Activated effector memory CD4-positive, alpha-beta T cell treated with anti-CD3 and anti-CD28 coated beads, Interleukin-2, amount 50 U/mL, for 16 hours (primary cell): ENCODE results near the gene SLC41A1.
"Not testable (repeated sequence)": the region's sequence is repeated elsewhere in the genome, so short reads cannot be mapped to it uniquely, and the experiment has no call there.

Experiments
- DNase-seq: peaks from one replicate; pipeline ENCODE4 v3.0.0-alpha.2; 2020

The SLC41A1 gene

DNA sequence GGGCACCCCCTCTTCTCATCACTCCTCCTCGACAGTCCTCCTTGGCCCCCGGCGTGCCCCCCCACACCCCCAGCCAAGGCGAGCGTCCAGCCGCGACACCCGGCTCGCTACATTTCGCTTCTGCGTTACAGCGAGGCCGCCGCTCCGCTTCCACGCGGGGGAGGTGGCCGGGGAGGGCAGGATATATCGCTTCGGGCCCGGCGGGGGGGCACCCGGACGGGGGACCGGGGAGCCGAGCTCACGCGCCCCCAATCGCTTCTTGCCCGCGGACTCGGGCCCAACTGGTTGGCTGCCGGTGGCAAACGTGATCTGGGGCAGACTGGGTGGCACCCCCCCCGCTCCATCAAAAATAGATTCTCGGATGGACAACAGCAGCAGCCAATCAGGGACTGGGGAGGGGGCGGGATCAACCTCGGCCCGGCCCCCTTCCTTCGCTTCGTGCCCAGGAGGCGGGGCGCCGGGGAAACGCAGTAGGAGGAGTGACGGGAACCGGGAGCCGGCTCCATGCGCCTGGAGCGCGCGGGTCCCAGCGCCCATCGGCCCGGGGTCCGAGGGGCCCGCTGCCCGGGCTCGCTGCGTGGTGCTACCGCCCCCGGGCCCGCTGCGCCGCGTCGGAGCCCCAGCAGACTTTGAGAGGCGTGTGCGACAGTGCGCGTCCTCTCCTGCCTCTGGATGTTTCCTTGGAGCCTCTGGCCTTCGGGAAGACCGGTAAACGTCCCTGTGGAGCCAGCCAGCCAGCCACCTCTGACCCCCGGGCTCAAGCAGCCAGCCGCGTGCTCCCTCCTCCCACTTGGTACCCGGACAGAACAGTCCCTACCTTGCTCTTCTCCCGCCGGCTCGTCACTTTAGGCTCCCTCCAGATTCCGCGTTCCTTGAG lies at the start of gene SLC41A1:
TSS of gene SLC41A1 (minus strand) at position 321 of the 877 bp plus-strand sequence. CDS start 2,757 bp downstream, outside the sequence.
- peak; percentile 96 for DNase-seq

DNA sequence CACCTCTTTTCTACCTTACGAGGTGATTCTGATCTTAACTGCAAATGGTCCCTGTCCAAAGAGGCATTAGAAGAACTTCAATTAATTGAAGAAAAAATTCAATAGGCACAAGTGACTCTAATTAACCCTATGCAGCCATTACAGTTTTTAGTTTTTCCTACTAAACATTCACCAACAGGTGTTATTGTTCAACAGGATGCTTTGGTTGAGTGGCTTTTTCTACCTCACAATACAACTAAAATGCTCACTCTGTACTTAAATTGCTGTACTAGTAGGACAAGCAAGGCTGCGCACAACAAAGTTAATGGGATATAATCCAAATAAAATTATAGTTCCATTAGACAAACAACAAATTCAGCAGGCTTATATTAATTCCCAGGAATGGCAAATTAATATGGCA lies 48.5 kb upstream of the SLC41A1 start:
- DNase-seq, result no peak

DNA sequence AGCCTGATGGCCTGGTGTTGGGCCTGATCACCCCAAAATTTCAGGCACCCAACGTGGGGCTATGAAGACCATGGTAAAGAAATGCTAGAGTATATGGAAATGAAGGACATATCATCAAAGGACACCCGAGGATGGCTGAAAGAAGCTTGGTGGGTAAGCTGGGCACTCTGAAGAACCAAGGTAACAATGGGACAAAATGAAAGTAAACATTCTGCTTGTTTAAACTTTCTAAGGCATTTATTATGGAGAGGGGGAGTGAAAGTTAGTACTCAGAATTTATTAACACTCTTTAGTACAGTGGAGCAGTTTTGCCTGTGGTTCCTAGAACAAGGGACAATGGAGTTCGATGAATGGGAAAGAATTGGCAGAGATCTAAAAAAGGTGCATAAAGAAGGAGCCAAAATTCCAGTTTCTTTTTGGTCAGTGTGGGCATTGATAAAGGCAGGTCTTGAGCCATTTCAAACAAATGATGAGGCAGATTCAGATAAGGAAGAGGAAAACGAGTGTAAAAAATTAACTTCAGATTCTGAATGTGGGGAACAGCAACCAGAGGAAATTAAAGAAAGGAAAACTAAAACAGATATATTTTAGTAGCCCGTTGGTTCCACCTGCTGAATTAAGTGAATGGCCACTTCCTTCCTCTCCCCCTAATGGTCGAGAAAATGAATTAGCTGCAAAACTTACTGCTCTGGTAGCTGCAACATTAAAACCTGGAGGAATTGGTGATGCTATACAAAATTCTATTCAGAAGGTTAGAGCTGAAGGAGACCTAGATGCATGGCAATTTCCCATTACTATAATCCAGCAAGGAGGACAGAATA lies 45.4 kb upstream of the SLC41A1 start:
- DNase-seq, result no peak

DNA sequence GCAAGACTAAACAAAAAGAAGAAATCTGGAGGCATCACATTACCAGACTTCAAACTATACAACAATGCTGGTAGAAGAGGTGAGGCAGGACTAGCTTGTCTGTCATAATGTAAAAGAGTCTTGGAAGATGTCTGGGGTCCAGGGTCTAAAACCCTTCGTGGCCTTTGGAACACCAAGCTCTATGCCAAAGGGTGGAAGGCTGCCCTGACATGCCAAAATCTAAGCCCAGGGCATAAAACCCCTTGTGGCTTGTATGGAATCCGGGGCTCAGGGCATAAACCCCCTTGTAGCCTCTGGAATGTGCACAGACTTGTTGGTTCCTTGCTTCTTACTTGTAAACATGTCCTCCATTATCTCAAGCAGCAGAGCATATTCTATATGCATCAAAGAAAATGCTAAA lies 44.5 kb upstream of the SLC41A1 start:
- DNase-seq, result not testable (repeated sequence)

DNA sequence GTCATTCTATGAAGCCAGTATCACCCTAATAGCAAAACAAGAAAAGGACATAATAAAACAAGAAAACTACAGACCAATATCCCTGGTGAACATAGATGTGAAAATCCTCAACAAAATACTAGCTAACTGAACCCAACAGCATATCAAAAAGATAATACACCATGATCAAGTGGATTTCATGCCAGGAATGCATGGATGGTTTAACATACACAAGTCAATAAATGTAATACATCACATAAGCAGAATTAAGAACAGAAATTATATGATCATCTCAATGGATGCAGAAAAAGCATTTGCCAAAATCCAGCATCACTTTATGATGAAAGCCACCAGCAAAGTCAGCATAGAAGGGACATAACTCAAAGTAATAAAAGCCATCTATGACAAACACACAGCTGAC lies 43.4 kb upstream of the SLC41A1 start:
- no peak for DNase-seq

DNA sequence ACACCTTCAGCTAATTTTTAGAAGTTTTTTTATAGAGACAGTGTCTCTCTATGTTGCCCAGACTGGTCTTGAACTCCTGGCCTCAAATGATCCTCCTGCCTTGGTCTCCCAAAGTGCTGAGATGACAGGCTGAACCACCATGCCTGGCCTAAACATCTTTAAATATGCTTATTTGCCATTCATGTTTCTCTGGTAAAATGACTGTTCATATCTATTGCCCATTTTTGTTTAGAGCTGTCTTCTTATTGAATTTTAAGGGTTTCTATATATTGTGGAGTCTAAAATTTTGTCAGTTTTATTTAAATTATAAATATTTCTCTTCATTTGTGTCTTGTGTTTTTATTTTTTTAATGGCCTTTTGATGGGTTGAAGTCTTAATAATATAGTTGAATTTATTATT lies 40.0 kb upstream of the SLC41A1 start:
- DNase-seq, result no peak

DNA sequence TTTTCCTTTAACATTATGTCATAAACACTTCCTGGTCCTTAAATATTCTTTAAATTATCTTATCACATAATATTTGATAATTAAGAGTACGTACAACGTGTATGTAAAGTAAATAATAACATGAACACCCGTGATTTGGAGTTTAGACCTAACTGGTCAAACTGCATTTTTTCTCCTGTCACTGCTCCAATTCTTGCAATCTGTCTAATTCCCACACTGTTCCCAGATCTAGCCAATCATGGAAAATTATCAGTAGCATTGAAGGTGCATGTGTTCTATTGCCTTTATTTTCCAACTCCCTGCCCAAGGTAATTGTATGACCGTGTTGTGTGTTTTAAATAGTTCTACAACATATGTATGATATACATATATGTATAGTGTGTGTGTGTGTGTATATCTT lies 39.0 kb upstream of the SLC41A1 start:
- no peak for DNase-seq

DNA sequence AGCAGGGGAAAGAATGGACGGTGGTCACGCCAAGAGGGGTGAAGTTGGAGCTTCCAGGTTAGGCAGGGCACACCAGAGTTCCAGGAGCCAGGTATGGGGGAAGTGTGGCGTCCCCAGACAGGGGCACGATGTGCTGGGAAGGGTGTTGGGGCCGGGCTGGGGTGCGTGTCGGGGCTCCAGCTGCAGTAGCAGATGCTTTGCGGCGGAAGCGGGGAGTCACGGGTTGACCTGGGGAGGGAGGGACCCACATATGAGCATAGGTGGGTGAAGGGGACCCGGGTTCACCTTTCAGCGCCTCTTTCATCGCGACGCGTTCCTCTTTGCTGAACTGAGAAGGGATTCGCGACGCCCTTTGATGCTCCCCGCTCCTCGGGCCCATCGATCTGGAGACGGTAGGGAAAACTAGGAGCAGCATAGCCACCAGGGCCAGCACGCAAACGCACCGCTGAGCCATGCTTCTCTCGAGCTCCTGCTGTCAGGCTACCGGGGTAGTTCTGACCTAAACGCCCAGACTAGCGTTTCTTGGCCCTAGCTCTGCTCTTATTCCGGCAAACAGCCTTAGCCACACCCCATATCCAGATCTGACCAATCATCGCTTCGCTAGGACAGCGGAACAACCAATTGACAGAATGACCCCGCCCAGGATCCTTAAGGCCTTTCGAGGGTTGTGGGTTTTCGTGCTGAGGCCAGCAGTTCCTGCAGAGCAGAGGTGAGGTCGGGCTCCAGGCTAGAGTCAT lies 36.8 kb upstream of the SLC41A1 start, which contains the start of gene PM20D1:
TSS of gene PM20D1 (minus strand) at position 514 of the 737 bp plus-strand sequence. CDS start at position 454, 60 bp downstream.
- peak; percentile 89 for DNase-seq

DNA sequence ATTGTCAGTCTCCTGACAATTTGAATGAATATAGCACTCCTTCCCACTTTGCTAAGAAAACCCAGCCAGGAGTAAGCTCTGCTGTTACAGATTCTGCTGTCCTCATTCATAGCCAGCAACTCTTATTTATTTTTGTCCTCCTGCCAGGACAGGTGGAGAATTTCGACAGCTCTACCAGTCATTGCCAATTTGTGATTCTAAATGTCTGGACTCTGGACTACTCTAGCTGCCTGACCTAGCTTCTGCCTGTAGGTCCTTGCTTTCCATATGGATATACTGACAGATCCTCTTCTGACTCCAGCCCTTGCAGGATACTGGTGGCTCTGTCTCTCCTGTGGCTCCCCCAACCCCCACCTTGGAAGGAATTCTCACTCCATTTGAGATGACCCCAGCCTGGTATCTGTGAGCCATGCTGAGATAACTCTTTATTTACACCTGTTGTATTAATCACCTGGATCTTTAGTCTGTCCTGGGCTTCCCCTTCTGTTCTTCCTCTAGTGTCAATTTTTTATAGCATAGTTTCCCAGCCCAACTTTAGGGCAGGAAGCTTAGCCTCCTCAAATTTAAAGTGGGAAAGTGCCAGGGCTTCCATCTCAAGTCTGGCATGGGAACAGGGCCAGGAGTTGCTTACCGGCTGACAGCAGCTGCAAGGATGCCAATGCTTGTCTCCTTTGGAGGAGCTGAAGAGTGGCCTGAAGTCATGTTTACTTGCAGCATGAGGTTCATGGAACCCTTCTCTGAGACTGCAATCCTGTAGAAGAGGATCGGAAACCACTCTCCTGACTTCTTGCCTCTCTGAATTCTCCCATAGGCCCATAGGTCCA lies 30.2 kb upstream of the SLC41A1 start:
- DNase-seq, result no peak

DNA sequence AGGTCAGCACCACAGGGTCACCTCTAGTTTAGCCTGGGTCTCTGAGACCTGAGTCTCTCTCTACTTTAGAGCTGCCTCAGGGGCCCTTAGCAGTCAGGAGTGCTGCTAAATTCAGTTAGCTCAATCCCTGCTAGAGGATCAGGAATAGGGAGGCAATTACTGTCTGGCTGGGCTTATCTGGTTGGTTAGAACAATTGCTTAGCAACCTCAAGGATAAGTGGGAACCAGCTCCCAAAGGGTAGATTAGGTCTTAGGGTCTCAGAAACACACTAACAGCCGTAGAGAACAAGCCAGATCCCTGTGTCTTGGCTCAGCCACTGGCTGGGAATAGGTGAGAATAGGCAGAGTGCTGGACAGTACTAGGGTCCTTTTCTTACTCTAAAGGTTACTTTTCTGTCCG lies 29.2 kb upstream of the SLC41A1 start:
- DNase-seq, result no peak

DNA sequence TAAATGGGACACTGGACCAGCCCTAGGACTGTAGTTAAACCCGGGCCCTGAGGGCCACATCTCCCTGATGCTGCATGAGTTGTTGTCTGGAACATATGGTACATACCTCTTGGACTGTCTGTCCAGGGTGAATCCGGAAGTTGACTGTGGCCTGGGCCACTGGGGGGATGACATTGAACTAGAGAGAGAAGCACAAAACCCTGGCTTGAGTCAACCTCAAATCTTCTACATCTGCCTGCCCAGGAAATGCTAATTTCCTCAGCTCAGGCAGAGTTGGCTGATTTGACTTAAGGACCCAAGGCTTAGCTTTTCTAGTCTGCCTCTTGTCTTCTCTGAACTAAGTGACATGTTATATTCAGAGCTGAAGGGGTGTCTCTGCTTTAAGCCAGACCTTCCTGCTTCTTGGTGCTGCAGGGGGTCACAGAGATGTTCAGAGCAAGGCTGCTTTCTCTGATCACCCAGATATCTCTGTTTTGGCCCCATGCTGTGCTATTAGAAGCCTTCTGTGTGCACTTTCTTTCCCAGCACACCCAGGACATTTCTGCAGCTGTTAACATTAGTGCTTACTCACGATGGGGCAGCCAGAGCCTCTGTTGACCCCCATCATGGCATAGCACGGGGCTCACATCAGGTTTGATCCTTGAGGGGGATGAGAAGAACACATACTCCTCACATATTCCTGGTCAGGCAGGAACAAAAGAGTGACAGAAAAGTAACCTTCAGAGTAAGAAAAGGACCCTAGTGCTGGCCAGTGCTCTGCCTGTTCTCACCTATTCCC lies 27.3 kb upstream of the SLC41A1 start:
- DNase-seq, result no peak

DNA sequence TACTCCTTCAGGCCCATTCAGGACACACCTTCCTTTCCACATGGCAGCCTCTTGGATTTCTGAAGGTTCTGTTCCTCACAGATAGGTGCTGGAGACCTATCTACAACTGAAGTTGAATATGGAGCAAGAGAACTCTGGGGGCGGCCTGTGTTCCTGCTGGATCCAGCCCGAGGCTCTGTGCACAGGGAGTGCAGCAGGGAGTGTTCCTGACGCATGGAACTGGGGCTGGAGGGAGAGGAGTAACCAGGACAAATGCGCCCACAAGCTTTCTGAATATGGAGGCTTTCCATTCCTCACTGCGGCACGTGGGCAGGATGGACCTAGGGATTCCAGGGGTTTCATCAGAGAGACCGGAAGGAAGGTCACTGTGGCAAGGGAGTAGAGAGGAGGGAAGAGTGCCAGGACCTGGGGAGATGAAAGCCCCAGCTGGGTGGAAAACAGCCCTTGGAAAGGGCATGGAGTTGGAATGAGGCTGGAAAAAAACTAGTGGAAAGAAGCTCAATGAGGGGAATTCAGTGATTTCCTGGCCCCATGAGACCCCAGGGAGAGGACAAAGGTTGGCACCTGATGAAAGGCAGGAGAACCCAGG lies 24.5 kb upstream of the SLC41A1 start:
- no peak for DNase-seq

DNA sequence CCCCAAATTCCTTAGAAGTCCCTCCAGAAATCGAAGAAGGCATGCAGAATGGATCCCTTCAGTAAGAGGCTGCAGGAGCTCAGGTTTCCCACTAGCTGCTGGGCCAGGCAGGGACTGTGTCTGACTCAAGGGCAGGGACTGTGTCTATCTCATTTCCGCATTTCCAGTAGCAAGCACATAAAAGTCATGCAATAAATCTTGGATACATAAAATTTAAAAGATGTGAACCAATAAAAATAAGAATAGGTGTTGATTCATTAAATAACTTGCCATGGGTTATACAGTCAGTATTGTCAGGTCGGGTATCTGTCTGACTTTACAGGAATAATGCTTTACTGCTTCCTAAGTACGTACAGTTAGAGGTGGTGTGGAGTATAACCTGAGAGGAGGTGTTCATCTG lies 21.8 kb upstream of the SLC41A1 start:
- no peak for DNase-seq

DNA sequence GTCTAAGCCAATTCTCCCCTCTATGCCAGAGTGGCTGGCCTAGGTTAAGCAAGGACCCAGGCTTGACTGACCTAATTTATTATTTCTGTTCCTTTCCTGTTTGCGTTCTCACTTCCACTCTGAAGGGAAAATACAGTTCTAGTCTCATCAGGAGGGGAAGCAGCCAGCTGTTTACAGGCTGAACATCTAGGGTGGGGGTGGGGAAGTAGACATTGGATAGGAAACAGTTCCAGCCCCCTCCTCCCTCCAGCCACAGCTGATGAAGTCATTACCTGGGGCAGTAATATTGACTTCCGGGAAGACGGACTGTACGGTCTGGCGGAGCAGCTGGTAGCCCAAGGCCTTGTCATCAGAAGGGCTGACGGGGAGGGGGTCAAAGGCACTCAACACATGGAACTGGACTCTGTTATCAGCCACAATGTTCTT lies 19.3 kb upstream of the SLC41A1 start:
- no peak for DNase-seq

DNA sequence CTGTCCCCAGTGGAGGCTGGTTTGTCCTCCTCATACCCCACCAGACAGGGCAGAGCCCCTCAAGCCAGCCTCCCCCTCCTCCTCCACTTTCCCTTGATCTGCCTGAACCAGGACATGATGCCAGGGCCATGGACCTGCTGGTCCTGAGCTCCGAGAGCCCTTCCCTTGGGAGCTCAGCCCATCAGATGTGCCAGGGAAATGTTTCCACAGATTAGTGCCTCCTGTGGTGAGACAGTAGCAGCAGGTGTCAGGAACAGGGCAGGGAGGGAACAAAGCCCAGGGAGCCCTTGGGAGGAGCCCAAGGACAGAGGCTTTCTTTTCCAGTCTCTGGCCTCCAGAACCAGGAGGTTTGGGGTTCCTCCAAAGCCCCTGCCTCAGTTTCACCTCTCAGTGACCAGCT lies 14.6 kb upstream of the SLC41A1 start:
- no peak for DNase-seq

DNA sequence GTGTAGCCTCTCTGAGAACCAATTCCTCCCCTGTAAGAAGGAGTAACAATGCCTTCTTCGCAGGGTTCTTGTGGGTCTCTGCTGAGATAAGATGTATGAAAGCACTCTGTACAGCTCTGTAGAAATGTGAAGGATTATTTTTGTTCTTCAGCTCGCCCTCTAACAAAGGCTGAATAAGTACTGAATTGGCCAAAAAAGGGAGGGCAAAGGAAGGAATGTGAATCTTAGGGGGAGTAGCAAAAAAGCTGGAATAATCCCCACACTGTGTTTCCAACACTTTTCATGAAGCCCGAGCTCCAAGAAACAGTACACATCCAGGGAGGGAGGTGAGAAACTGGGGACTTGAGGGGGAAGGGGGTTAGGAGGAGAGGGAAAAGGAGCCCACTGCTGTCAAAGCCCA lies 14.0 kb upstream of the SLC41A1 start:
- no peak for DNase-seq

DNA sequence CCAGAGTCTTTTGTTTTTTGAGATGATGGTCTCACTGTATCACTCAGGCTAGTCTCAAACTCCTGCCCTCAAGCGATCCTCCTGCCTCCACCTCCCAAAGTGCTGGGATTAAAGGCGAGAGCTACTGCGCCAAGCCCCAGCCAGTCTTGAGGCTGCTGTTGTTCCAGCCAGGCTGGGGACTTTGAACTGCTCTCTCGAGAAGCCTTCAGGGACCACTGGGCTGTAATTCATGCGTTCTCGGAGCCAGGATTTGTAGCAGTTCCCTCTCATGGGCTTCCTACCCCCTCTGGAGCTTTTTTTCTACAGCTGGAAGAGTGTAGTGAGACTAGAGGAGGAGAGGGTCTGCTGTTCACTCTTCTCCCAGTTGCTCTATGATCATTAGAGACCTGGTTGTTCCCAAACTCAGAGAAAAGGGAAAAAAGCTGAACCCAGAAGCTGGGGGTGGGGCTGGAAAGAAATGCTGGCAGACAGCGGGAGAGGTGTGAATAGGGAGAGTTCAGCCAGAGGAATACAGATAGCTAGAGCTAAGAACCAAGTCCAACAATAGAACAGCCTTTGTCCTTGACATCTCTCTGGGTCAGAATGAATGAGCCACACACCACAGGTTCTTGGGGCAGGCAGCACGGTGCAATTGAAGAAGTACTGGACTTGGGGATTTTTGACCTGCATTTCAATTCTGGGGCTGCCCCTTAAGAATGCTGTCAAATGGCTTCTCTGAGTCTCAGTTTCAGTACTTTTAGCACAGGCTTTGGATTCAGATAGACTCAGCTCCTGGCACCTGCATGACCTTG lies 13.2 kb upstream of the SLC41A1 start:
- DNase-seq, result no peak

DNA sequence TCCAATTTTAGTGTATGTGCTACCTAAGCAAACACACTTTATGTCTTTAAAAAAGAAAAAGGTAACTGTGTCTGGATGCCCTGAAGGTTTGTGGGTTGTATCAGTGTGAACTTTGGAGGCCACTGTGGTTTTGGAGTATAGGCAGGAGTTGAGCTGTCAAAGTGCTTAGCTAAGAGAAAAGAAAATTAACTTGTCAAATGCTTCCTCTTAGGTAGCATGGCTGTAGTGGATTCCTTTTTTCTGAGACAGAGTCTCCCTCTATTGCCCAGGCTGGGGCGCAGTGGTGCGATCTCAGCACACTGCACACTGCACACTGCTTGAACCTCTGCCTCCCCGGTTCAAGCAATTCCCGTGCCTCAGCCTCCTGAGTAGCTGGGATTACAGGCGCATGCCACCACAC lies 11.2 kb upstream of the SLC41A1 start:
- no peak for DNase-seq

DNA sequence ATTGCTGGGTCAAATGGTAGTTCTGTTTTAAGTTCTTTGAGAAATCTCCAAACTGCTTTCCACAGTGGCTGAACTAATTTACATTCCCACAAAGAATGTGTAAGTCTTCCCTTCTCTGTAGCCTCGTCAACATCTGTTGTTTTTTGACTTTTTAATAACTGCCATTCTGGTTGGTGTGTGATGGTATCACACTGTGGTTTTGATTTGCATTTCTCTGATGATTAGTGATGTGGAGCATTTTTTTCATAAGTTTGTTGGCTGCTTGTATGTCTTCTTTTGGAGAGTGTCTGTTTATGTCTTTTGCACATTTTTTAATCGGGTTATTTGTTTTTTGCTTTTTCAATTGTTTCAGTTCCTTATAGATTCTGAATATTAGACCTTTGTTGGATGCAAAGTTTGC lies 10.3 kb upstream of the SLC41A1 start:
- not testable (repeated sequence) for DNase-seq

DNA sequence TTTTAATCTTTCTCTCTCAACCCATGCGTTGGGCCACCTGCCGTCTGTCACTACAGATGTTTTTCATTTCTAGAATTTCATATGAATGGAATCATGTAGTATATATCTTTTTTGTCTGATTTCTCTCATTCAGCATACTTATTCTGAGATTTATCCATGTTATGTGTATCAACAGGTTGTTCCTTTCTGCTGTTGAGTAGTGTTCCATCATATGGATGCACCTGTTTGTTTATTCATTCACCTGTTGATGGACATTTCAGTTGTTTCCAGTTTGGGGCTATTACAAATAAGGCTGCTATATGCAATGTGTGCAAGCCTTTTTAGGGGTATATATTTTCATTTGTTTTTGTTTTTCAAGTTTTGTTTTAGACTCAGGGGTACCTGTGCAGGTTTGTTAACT lies 9.4 kb upstream of the SLC41A1 start:
- DNase-seq, result no peak
